C4-2B (cell line): ENCODE results near the gene PLCB4.

ENCODE experiments used
- ZFX ChIP-seq: fragments of 450-650 bp; IDR thresholded peaks from 2 replicates; pipeline ENCODE4 v1.6.1; 2017
- TF ChIP-seq, protein P1 (sequence below): fragments of 450-650 bp; conservative IDR thresholded peaks from 2 replicates; pipeline ENCODE4 v1.5.1; 2017; ENCODE audit warnings: mild to moderate bottlenecking

DNA sequence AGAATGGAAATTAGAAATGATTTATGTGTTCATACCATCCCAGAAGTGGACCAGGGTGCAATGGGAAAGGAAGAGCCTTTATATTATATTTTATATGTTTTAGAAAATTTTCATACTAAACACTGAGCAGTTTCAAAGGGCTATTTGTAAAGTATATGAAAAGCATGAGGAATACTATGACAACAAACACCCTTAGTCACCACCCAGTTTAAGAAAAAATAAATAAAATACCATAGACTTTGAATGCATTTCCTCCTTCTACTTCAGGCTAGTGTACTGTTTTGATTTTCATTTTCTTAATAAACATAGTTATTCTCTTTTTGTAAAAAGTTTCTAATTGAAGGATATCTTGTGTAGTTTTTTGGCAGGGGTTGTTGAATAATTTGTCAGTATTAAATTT, 191.1 kb downstream of the PLCB4 start:
- TF ChIP-seq, protein P1, sequence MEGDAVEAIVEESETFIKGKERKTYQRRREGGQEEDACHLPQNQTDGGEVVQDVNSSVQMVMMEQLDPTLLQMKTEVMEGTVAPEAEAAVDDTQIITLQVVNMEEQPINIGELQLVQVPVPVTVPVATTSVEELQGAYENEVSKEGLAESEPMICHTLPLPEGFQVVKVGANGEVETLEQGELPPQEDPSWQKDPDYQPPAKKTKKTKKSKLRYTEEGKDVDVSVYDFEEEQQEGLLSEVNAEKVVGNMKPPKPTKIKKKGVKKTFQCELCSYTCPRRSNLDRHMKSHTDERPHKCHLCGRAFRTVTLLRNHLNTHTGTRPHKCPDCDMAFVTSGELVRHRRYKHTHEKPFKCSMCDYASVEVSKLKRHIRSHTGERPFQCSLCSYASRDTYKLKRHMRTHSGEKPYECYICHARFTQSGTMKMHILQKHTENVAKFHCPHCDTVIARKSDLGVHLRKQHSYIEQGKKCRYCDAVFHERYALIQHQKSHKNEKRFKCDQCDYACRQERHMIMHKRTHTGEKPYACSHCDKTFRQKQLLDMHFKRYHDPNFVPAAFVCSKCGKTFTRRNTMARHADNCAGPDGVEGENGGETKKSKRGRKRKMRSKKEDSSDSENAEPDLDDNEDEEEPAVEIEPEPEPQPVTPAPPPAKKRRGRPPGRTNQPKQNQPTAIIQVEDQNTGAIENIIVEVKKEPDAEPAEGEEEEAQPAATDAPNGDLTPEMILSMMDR, result no peak
- no peak for TF ChIP-seq ZFX
